ENCODE results near the gene CEACAM19. TPM values are rescaled to one million over a fixed set of nuclear protein-coding genes. Genes with fewer than 3 reads are reported as not detected.
"Not testable (repeated sequence)": the region's sequence is repeated elsewhere in the genome, so short reads cannot be mapped to it uniquely, and the experiment has no call there.

The CEACAM19 gene
- total and polyA plus RNA-seq, 2 of the 4 experiments (the other 2 are of a cell fraction), result 0.72 to 9.3 TPM

- no peak for TF ChIP-seq MAFK (IDR thresholded peaks at IDR 0.05; ENCODE audit: low read depth, low read length)
Measured at GRCh38 chr19:44668985-44669764, 2.1 kb upstream of the CEACAM19 start (continued).

- CTCF ChIA-PET; ATAC-seq (ENCODE audit: low read depth); H2AK5ac ChIP-seq (ENCODE audit: low read depth, low read length); H2AFZ ChIP-seq (replicated peaks; ENCODE audit: low read length, poor library complexity); POLR2A ChIA-PET (ENCODE audit: unreplicated experiment); H3K18ac ChIP-seq (ENCODE audit: low read depth, low read length); H3K27ac ChIP-seq (ENCODE audit: insufficient read depth, low read length); H2BK120ac ChIP-seq (ENCODE audit: low read depth, low read length); H3K23ac ChIP-seq (ENCODE audit: low read depth, low read length); H4K20me1 ChIP-seq (ENCODE audit: insufficient read depth, low read length); dilution Hi-C loops (cut with HindIII; ENCODE audit: low sequenced_read_pairs, unreplicated experiment); H2BK5ac ChIP-seq (ENCODE audit: low read depth, low read length, poor library complexity, severe bottlenecking); H3K9ac ChIP-seq (ENCODE audit: low read depth, low read length); H3K36me3 ChIP-seq (ENCODE audit: control insufficient read depth, insufficient read depth, low read length); H4K5ac ChIP-seq (ENCODE audit: low read depth, low read length); H2BK15ac ChIP-seq (ENCODE audit: low read depth, low read length); H3K4me1 ChIP-seq (ENCODE audit: control insufficient read depth, insufficient read depth, low read length); H3K56ac ChIP-seq (ENCODE audit: extremely low read depth, insufficient read depth, low read length); BruUV-seq (replicated peaks); H3K14ac ChIP-seq (replicated peaks; ENCODE audit: low read depth, low read length); H3K4me2 ChIP-seq (ENCODE audit: low read depth, low read length); H3K4ac ChIP-seq (ENCODE audit: low read depth, low read length); DNase-seq; H2BK20ac ChIP-seq (ENCODE audit: low read depth, low read length); H4K8ac ChIP-seq (ENCODE audit: low read depth in 2 of 2, low read length in 2 of 2); H3K79me1 ChIP-seq (ENCODE audit: low read depth in 1 of 2, low read length in 2 of 2); H3K4me3 ChIP-seq (ENCODE audit: insufficient read depth, low read depth, low read length); intact Hi-C loops (cut with micrococcal nuclease); H3K27me3 ChIP-seq (ENCODE audit: control insufficient read depth, insufficient read depth, low read length); H4K91ac ChIP-seq (ENCODE audit: insufficient read depth, low read depth, low read length); H3K9me3 ChIP-seq (ENCODE audit: control insufficient read depth, insufficient read depth, low read length); in situ Hi-C loops (cut with MboI; ENCODE audit: low sequenced_read_pairs); H2AK9ac ChIP-seq (replicated peaks; ENCODE audit: low read depth, low read length, poor library complexity): not testable (repeated sequence)
- H3K9me1 ChIP-seq (ENCODE audit: insufficient read depth, low read length), result peaks cover 11% of the 10 kb centered on the region
- no CpG with 5 or more reads among the region's 2 CpGs for WGBS, 2 experiments (ENCODE audit: extremely low coverage in 2 of 2, insufficient read length in 1 of 2)
Measured at GRCh38 chr19:44670027-44670426, 1.3 kb upstream of the CEACAM19 start.

Data from IMR-90 (cell line).